Ovary (tissue), 9 donors: Measurements from ENCODE around the gene CARD18. TPM values are rescaled to one million over a fixed set of nuclear protein-coding genes. Genes with fewer than 3 reads are reported as not detected.
"Not testable (repeated sequence)": the region's sequence is repeated elsewhere in the genome, so short reads cannot be mapped to it uniquely, and the experiment has no call there.

ENCODE experiments used
- DNase-seq, 5 donors: peaks; one replicate each; pipeline ENCODE4 v3.0.0-alpha.2; 2019 to 2020
- H3K27ac ChIP-seq, 2 donors: fragments of 200-600 bp; one replicate each; pipeline versions ENCODE4 v1.5.1 to v1.8.0; 2019 to 2022
- H3K27me3 ChIP-seq: fragments of 200-600 bp; one replicate; pipeline ENCODE4 v1.8.0; 2022
- H3K36me3 ChIP-seq: fragments of 200-600 bp; sonication (generic); one replicate; pipeline ENCODE4 v1.5.1; 2019
- H3K4me1 ChIP-seq: one replicate; pipeline ENCODE4 v1.8.1; 2013; ENCODE audit warnings: mild to moderate bottlenecking, moderate library complexity; ENCODE audit not compliant: insufficient read depth
- H3K4me3 ChIP-seq: fragments of 200-600 bp; sonication (generic); one replicate; pipeline ENCODE4 v1.5.1; 2017
- H3K9me3 ChIP-seq, 2 donors: fragments of 200-600 bp in 1 of 2; sonication (generic) in 1 of 2; one replicate each; pipeline versions ENCODE4 v1.5.1 to v1.8.1; 2013 to 2019; ENCODE audit warnings: mild to moderate bottlenecking in 1 of 2, moderate library complexity in 1 of 2
- EP300 ChIP-seq: sonication (generic); formaldehyde crosslinking; IDR thresholded peaks from one replicate; pipeline ENCODE4 v1.6.1; 2017; ENCODE audit warnings: antibody characterized with exemption
- POLR2A ChIP-seq: fragments of 450-650 bp; IDR thresholded peaks from one replicate; pipeline ENCODE4 v1.6.1; 2017; ENCODE audit warnings: antibody characterized with exemption, mild to moderate bottlenecking, moderate library complexity
- WGBS, 3 donors: extraction: QIAGEN DNeasy Blood & Tissue Kit in 1 of 3; methylation state at CpG; one replicate each; pipeline versions ENCODE4 v1.1.5 to v1.1.7; 2013 to 2017; 5-methylcytosine and 5-hydroxymethylcytosine counted together
- intact Hi-C, 4 donors: fragments of 100-400 bp; cut with DNase I; formaldehyde crosslinking; loops; one replicate each; pipeline versions ENCODE4 v1.11.0 to v1.15.1; 2022 to 2023
- polyA plus RNA-seq, 2 donors: library from polyadenylated mRNA; stranded (reverse); fragments of 200-250 nt in 1 of 2; fragments of 350-450 nt in 1 of 2; fragmentation: Illumina TruSeq in 1 of 2; extraction: RNeasy Lipid Tissue Mini Kit (QIAGEN cat#74804) in 1 of 2; gene quantifications; one replicate each; pipeline ENCODE4 v1.2.3, GENCODE V29; 2013 to 2014
- total RNA-seq, 7 donors: library from RNA; depleted of rRNA in 2 of 7; stranded (reverse); fragments of >200 nt in 2 of 7; fragmentation: NEBNext Ultra II Directional in 3 of 7; extraction: Animal tissue kit (Norgen Biotek cat#: 25700) in 3 of 7; gene quantifications; one replicate each; pipeline versions ENCODE4 v1.1.0 to v1.2.4, GENCODE V29; 2016 to 2023
- TF ChIP-seq, protein P1 (sequence below), 3 donors: fragments of 450-650 bp in 2 of 3; fragments of 200-600 bp in 1 of 3; IDR thresholded peaks; one replicate each; pipeline versions ENCODE4 v1.5.1 to v1.8.0; 2016 to 2022; ENCODE audit warnings: antibody characterized with exemption in 3 of 3, mild to moderate bottlenecking in 1 of 3
- donor health status: DM: no; HTN: no; CAD: no; lungs with moderate emphysema.
- donor health status: DM: no; HTN: no; CAD: no.
- donor health status: Bipolar disorder and iron deficiency.
- donor health status: DM: yes; HTN: yes; CAD: no.
- donor health status: DM: no; HTN: no; CAD: no.
- donor health status: DM: yes; HTN: yes; CAD: no.

Gene CARD18
- total and polyA plus RNA-seq, 9 donors, result not detected

DNA sequence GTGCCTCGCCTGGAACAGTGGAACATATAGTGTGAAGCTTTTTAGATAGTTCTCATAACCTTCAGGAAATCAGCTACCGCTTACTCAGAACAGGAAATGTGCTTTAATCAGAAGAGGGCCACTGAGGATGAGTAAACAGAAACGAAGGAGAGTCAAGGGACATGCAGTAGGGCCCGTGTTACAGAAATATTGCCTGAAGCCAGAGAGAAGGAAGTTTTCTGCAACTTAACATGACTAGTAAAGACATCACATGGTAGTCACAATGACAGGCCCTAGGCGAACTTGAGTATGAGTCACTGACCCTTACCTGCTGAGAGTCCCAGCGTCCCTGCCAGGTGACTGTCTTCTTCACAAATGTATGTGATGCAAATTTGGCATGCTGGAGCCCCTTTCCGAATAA is 39.4 kb downstream of the CARD18 start:
- DNase-seq, result no peak
- no peak overlapping the region for H3K4me3 ChIP-seq
- H3K36me3 ChIP-seq, result no peaks in the 10 kb centered on the region
- WGBS, 3 donors, result 73 to 88% (median 76%) methylated on average over 7 of the region's 7 CpGs
- no peaks in the 10 kb centered on the region for H3K27me3 ChIP-seq
- no peaks in the 10 kb centered on the region for H3K4me1 ChIP-seq
- TF ChIP-seq, protein P1, sequence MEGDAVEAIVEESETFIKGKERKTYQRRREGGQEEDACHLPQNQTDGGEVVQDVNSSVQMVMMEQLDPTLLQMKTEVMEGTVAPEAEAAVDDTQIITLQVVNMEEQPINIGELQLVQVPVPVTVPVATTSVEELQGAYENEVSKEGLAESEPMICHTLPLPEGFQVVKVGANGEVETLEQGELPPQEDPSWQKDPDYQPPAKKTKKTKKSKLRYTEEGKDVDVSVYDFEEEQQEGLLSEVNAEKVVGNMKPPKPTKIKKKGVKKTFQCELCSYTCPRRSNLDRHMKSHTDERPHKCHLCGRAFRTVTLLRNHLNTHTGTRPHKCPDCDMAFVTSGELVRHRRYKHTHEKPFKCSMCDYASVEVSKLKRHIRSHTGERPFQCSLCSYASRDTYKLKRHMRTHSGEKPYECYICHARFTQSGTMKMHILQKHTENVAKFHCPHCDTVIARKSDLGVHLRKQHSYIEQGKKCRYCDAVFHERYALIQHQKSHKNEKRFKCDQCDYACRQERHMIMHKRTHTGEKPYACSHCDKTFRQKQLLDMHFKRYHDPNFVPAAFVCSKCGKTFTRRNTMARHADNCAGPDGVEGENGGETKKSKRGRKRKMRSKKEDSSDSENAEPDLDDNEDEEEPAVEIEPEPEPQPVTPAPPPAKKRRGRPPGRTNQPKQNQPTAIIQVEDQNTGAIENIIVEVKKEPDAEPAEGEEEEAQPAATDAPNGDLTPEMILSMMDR (IDR thresholded peaks at IDR 0.05), result no peak
- TF ChIP-seq POLR2A, result no peak
- no peak for TF ChIP-seq EP300
- intact Hi-C loops, result no loop called here
- no peak overlapping the region for H3K27ac ChIP-seq
- H3K9me3 ChIP-seq, result no peaks in the 10 kb centered on the region

DNA sequence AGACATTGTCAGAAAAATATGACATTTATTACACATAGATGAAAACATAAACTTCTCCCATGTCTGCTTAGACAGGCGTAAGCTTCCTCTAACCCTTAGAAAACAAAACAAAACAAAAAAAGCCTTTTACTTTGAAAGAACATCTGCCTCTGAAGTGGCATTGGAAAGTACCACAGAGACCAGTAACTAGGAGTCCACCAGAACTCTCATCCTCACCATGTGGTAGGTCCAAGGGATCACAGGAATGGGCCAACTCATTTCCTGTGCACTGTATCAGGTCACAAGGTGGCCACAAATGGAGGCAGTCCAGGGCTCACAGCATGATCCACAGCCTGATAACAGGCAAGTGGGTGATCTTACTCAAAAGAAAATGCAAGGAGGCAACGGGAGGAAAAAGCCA is 40.0 kb downstream of the CARD18 start:
- H3K9me3 ChIP-seq, H3K27ac ChIP-seq, DNase-seq, H3K36me3 ChIP-seq, H3K4me3 ChIP-seq, intact Hi-C loops, H3K4me1 ChIP-seq, H3K27me3 ChIP-seq: not testable (repeated sequence)
- 87 to 91% (median 88%) methylated on average over 2 of the region's 2 CpGs for WGBS, 3 donors

DNA sequence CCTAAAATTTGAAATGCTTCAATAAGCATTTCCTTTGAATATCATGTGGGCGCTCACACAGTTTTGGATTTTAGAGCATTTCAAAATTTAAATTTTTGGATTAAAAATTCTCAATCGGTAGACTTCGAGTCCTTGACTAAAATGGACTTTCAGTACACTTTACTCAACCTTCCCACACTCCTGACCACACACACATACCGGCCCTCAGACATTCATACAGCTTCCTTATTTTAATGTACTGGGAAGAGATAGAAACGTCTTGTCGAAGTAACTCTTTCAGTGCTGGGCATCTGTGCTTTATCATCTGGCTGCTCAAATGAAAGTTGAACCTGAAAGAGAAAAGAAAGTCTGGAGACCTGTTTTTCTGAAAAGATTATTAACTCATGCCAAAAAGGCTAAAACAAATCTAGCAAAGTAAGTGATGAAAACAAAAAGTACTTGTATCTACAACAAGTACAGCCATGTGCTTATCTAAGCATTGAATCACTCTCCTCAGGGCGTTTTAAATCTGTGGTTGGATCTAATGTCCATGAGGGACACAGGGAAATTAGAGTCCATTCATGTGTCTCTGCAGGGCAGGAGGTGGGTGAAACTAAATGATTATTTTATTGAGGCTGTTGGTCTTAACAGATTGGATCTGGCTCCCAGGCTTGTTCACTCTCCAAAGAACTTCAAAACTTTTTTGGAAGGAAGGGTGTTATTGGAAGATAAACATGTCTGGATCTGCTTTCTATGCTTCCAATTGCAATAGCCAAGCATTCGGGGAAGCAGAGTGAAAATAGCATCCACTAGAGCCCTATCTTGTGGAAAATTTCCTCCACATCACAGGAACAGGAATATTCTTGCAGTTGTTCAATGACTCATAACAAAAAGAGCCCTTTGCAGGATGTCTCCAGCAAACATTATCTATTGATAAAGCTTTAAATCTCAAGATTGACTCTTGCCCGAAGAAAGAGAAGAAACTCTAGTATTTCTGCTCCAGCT is 47.0 kb downstream of the CARD18 start:
- no peak overlapping the region for H3K27ac ChIP-seq

More for the DNA sequence above, 47.0 kb downstream of the CARD18 start:
- Histone ChIP-seq H3K4me3 (no peak overlapping the region), H3K27me3 (no peaks in the 10 kb centered on the region), H3K36me3 (no peaks in the 10 kb centered on the region), H3K9me3 (no peaks in the 10 kb centered on the region), H3K4me1 (no peaks in the 10 kb centered on the region)
- TF ChIP-seq, protein P1 (IDR thresholded peaks at IDR 0.05), result no peak
- TF ChIP-seq POLR2A, result no peak
- TF ChIP-seq EP300, result no peak
- intact Hi-C loops, result no loop called here
- 46 to 54% (median 49%) methylated on average over 9 of the region's 9 CpGs for WGBS, 3 donors
- DNase-seq, result no peak

Other genes with a start within 250 kb of the CARD18 start
- 10 to 100 TPM in 1 of 7 donors, 1 to 10 TPM in 6; 2.0 to 12.0 (median 3.2) TPM for gene CASP12, start 241.3 kb downstream of the CARD18 start, total RNA-seq
- 10 to 100 TPM in 1 of 2 donors, 1 to 10 TPM in 1; 3.3 to 10.8 TPM for gene CASP12, start 241.3 kb downstream of the CARD18 start, polyA plus RNA-seq
- gene CASP4, start 171.2 kb downstream of the CARD18 start, total RNA-seq, result 10 to 100 TPM; 37.8 to 76.1 (median 49.1) TPM
- 100 to 1,000 TPM in 1 of 2 donors, 10 to 100 TPM in 1; 52.3 to 105 TPM for gene CASP4, start 171.2 kb downstream of the CARD18 start, polyA plus RNA-seq
- gene CASP5, start 116.6 kb downstream of the CARD18 start, total RNA-seq, result under 1 TPM in 1 of 7 donors, not detected in 6; 0.32 TPM
- gene CASP5, start 116.6 kb downstream of the CARD18 start, polyA plus RNA-seq, result under 1 TPM in 1 of 2 donors, not detected in 1; 0.40 TPM
- 10 to 100 TPM in 6 of 7 donors, 1 to 10 TPM in 1; 4.2 to 17.2 (median 11.0) TPM for gene CASP1, start 104.6 kb downstream of the CARD18 start, total RNA-seq
- gene CASP1, start 104.6 kb downstream of the CARD18 start, polyA plus RNA-seq, result 10 to 100 TPM; 12.9 to 24.7 TPM
- 10 to 100 TPM in 4 of 7 donors, 1 to 10 TPM in 3; 6.6 to 16.5 (median 10.5) TPM for gene CARD16, start 94.4 kb downstream of the CARD18 start, total RNA-seq
- gene CARD16, start 94.4 kb downstream of the CARD18 start, polyA plus RNA-seq, result 10 to 100 TPM; 27.1 to 41.8 TPM